H1 (cell line): ENCODE data around the gene ADAM22. TPM values are rescaled to one million over a fixed set of nuclear protein-coding genes. Genes with fewer than 3 reads are reported as not detected.

Experiments
- CHD1 ChIP-seq: IDR thresholded peaks from 2 replicates; pipeline ENCODE4 v1.6.1; 2012; ENCODE audit warnings: low read depth, low read length, improper control_type of control experiment
- POLR2A ChIP-seq, 2 experiments: IDR thresholded peaks; 1 replicate in 1 of 2; 2 replicates in 1 of 2; pipeline ENCODE4 v1.6.1; 2011; ENCODE audit warnings: low read depth in 2 of 2, low read length in 2 of 2, mild to moderate bottlenecking in 2 of 2; ENCODE audit errors: control extremely low read depth in 1 of 2
- SIN3A ChIP-seq, 2 experiments: IDR thresholded peaks in 1 of 2; conservative IDR thresholded peaks in 1 of 2; 2 replicates each; pipeline ENCODE4 v1.6.1; 2011 to 2012; ENCODE audit warnings: low read length in 2 of 2, improper control_type of control experiment in 1 of 2, low read depth in 1 of 2, mild to moderate bottlenecking in 1 of 2
- TBP ChIP-seq: IDR thresholded peaks from 2 replicates; pipeline ENCODE4 v1.6.1; 2011; ENCODE audit warnings: low read depth, low read length, improper control_type of control experiment
- polyA plus RNA-seq, 7 experiments: library from polyadenylated mRNA; depleted of rRNA in 3 of 7; stranded (reverse) in 5 of 7; unstranded in 2 of 7; fragments of >200 nt in 5 of 7; fragments of 200-250 nt in 2 of 7; gene quantifications; 1 replicate in 5 of 7; 2 replicates in 1 of 7; 4 replicates in 1 of 7; pipeline versions ENCODE4 v1.2.1 to v1.2.3, GENCODE V29; 2011 to 2013; ENCODE audit warnings: missing spikeins in 2 of 7, mixed read lengths in 2 of 7
- total RNA-seq: library from RNA; stranded (reverse); fragmentation: NEBNext Ultra II Directional; extraction: Animal tissue kit (Norgen Biotek cat#: 25700); gene quantifications from 2 replicates; pipeline ENCODE4 v1.2.1, GENCODE V29; 2021

The ADAM22 gene
- total and polyA plus RNA-seq, 2 of the 8 experiments (the other 6 are each of a cell fraction or from before 2014, with no cell fraction given), result 4.6 to 21.4 TPM

- TF ChIP-seq SIN3A (conservative IDR thresholded peaks at IDR 0.05 in 1 of 2, IDR thresholded peaks at IDR 0.05 in 1 of 2; ENCODE audit: low read depth in 1 of 2, low read length in 2 of 2), result no peak
- TF ChIP-seq TBP, result no peak
- no peak for TF ChIP-seq CHD1
- TF ChIP-seq POLR2A (IDR thresholded peaks at IDR 0.05; ENCODE audit: control extremely low read depth in 1 of 2, low read depth in 2 of 2, low read length in 2 of 2), result no peak
Observed at GRCh38 chr7:88244258-88244657, 310.2 kb downstream of the ADAM22 start (continued).

Other genes with a start within 250 kb of the ADAM22 start
- 17.3 and 22.5 TPM in 2 replicates for gene SLC25A40, start 57.9 kb upstream of the ADAM22 start, total RNA-seq
- gene SLC25A40, start 57.9 kb upstream of the ADAM22 start, polyA plus RNA-seq (2011; rRNA removed), result 3.2 and 6.5 TPM in 2 replicates
- gene DBF4, start 57.8 kb upstream of the ADAM22 start, total RNA-seq, result 78.9 and 82.4 TPM in 2 replicates
- gene DBF4, start 57.8 kb upstream of the ADAM22 start, polyA plus RNA-seq (2011; rRNA removed), result 8.7 and 10.0 TPM in 2 replicates